ENCODE data around the gene PCDHA8.

The PCDHA8 gene

DNA sequence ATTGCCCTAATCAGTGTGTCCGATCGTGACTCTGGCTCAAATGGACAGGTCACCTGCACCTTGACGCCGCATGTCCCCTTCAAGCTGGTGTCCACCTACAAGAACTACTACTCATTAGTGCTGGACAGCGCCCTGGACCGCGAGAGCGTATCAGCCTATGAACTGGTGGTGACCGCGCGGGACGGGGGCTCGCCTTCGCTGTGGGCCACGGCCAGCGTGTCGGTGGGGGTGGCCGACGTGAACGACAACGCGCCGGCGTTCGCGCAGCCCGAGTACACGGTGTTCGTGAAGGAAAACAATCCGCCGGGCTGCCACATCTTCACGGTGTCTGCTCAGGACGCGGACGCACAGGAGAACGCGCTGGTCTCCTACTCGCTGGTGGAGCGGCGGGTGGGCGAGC lies 42.4 kb downstream of the PCDHA8 start:
- no peak for DNase-seq (ENCODE audit: low read depth)
- no peak overlapping the region for H3K4me3 ChIP-seq (ENCODE audit: control insufficient read depth, low read depth, low read length)
- TF ChIP-seq, protein P1, sequence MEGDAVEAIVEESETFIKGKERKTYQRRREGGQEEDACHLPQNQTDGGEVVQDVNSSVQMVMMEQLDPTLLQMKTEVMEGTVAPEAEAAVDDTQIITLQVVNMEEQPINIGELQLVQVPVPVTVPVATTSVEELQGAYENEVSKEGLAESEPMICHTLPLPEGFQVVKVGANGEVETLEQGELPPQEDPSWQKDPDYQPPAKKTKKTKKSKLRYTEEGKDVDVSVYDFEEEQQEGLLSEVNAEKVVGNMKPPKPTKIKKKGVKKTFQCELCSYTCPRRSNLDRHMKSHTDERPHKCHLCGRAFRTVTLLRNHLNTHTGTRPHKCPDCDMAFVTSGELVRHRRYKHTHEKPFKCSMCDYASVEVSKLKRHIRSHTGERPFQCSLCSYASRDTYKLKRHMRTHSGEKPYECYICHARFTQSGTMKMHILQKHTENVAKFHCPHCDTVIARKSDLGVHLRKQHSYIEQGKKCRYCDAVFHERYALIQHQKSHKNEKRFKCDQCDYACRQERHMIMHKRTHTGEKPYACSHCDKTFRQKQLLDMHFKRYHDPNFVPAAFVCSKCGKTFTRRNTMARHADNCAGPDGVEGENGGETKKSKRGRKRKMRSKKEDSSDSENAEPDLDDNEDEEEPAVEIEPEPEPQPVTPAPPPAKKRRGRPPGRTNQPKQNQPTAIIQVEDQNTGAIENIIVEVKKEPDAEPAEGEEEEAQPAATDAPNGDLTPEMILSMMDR (IDR thresholded peaks at IDR 0.05; ENCODE audit: control insufficient read depth, insufficient read depth, low read depth, low read length, missing control alignments), result no peak

GRCh38 chr5:140883927-140884697 lies 43.1 kb downstream of the PCDHA8 start:
- no peak for DNase-seq (ENCODE audit: low read depth)
- TF ChIP-seq, protein P1 (IDR thresholded peaks at IDR 0.05; ENCODE audit: control insufficient read depth, insufficient read depth, low read depth, low read length, missing control alignments), result no peak
- no peak overlapping the region for H3K4me3 ChIP-seq (ENCODE audit: control insufficient read depth, low read depth, low read length)

Measured in AG09309 (cell line).